Measurements from ENCODE around the gene SLC2A5.

SLC2A5 gene

DNA sequence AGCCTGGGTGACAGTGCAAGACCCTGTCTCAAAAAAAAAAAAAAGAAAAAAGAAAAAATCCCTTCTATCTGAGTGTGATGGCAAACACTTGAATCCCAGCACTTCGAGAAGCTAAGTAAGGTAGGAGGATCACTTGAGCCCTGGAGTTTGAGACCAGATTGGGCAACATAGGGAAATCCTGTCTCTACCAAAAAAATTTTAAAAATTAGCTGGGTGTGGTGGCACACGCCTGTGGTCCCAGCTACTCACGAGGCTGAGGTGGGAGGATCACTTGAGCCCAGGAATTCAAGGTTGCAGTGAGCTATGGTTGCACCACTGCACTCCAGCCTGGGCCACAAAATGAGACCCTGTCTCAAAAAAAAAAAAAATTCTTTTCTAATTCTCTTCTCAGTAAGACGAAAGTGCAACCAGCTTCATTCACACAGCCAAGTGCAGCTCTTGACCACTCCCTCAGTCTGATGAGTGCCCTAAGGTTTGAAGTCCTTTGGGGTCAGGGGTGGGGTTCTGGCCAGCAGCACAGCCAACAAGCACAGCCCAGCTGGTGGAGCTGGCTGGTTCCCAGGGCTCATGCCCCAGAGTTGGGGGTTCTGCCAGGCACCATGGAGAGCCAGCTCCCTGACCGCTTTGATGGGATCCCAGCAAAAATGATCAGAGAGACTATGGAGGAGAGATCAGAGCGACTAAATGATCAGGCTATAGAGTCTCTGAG lies 8.0 kb downstream of the SLC2A5 start:
- no peak for DNase-seq (ENCODE audit: low spot score)

DNA sequence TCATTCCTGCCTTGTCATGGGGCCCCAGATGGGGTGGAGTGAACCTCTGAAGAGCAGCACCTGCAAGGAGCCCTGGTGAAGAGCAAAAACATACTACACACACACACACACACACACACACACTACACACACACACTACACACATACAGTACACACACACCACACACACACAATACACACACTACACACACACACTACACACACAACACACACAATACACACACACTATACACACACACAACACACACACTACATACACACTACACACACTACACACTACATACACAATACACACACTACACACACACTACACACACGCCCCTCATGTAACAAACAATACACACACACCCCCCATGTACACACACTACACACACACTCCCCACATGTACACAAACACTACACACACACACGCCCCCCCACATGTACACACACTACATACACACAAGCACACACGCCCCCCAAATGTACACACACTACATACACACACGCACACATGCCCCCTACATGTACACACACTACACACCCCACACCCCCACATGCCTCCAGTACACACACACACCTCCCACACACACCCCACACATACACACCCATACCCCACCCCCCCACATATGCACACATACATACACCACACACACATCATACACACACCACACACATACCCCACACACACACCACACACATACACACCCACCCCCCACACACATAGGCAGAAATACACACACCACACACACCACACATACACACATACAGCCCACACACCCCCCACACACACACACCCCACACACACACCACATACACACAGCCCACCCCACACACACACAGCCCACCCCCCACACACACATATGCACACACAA lies 9.3 kb downstream of the SLC2A5 start:
- DNase-seq (ENCODE audit: low spot score) = no peak

DNA sequence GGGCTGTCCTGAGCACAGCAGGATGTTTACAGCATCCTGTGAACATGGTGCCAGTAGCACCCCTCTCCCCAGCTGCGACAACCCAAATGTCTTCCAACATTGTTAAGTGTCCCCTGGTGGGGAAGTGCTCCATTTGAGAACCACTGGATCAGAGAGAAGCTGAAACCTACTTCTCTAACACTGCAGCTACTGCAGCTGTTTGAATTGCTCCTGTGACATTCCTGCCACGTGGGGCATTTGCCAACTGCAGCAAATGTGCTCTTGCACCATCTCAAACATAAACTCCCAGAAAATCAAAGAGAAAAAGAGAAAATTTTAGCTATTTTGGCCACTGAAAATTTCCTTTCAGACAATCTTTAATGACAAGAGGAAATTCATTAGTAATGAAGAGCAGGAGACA lies 11.0 kb downstream of the SLC2A5 start:
- no peak for DNase-seq (ENCODE audit: low spot score)

DNA sequence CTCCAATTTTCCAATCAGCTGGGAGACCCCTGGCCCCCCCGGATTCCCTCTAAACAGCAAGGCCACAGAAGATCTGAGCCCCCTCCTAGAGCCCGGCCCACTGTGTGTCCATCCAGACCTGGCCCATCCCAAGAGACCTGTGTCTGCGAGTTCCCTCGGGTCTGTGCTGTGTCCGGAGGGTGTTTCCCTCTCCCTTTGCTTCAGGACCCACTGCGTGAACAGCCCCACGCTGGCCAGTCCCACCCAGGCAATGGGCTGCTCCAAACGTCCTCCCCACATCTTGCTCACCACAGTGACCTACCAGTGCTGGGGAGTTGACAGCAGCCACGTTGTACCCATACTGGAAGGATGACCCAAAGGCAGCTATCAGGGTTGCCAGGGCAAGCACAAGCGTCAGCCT lies 11.6 kb downstream of the SLC2A5 start:
- no peak for DNase-seq (ENCODE audit: low spot score)

DNA sequence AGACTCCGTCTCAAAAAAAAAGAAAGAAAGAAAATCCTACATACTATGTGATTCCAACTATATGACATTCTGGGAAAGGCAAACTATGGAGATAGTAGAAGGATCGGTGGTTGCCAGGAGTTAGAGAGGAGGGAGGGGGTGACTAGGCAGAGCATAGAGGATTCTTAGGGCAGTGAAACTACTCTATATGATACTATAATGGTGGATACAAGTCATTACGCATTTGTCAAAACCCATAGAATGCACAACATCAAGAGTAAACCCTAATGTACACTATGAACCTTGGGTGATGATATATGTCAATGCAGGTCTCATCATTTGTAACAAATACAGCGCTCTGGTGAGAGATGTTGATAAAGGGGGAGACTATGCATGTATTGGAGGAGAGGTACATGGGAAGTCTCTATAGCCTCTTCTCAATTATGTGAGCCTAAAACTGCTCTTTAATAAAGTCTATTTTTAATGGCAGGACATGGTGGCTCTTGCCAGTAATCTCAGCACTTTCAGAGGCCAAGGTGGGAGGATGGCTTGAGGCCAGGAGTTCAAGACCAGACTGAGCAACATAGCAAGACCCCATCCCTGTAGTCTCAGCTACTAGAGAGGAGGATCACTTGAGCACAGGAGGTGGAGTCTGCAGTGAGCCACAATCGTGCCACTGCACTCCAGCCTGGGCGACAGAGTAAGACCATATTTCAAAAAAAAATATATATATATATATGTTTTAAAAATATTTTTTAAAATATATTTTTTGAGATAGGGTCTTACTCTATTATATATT lies 17.0 kb downstream of the SLC2A5 start:
- DNase-seq (ENCODE audit: low spot score) = no peak

DNA sequence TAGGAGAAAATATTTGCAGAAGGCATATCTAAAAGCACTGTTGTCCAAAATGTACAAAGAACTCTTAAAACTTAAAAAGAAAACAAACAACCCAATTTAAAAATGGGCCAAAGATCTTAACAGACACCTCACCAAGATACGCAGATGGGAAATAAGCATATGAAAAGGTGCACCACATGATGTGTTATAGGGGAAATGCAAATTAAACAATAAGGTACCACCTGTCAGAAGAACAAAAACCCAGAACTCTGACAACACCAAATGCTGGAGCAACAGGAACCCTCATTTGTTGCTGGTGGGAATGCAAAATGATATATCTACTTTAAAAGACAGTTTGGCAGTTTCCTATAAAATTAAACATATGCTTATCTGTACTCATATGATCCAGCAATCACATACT lies 18.1 kb downstream of the SLC2A5 start:
- DNase-seq (ENCODE audit: low spot score) = no peak

DNA sequence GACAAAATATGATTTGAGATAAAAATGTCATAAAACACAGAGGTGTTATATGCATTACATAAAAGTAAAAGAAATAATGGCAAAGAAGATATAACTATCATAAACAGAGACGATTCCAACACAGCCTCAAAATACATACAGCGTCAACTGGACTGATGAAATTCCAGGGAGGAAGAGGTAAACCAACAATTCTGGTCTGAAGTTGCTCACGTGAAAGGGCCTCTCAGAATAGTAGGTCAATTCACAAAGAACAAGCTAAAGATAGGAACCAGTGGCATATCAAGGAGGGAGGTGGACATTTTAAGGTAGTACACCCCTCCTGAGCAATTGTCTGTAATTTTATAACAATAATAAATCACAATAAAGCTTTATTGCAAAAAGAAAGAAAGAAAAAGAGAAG lies 18.6 kb downstream of the SLC2A5 start:
- no peak for DNase-seq (ENCODE audit: low spot score)

DNA sequence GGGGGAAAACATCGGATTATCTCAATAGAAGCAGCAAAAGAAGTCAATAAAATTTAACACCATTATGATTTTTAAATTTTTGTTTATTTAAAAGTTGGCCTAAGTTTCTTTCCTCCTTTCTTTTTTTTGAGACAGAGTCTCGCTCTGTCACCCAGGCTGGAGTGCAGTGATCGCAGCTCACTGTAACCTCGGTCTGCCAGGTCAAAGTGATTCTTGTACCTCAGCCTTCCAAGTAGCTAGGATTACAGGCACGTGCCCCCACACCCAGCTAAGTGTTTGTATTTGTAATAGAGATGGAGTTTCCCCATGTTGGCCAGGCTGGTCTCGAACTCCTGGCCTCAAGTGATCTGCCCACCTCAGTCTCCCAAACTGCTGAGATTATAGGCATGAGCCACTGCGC lies 20.9 kb downstream of the SLC2A5 start:
- DNase-seq (ENCODE audit: low spot score) = no peak

DNA sequence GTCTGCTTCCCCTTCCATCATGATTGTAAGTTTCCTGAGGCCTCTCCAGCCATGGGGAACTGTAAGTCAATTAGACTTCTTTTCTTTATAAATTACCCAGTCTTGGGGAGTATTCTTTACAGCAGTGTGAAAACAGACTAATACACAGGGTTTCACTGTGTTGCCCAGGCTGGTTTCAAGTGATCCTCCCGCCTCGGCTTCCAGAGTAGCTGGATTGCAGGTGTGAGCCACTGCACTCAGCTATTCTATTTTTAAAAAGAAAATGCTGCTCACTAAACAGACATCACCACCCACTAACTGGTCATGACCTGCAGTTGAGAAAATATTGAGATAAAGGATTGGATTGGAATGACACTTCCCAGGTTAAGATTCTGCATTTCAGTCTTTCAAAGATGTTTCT lies 22.4 kb downstream of the SLC2A5 start:
- DNase-seq (ENCODE audit: low spot score) = no peak

DNA sequence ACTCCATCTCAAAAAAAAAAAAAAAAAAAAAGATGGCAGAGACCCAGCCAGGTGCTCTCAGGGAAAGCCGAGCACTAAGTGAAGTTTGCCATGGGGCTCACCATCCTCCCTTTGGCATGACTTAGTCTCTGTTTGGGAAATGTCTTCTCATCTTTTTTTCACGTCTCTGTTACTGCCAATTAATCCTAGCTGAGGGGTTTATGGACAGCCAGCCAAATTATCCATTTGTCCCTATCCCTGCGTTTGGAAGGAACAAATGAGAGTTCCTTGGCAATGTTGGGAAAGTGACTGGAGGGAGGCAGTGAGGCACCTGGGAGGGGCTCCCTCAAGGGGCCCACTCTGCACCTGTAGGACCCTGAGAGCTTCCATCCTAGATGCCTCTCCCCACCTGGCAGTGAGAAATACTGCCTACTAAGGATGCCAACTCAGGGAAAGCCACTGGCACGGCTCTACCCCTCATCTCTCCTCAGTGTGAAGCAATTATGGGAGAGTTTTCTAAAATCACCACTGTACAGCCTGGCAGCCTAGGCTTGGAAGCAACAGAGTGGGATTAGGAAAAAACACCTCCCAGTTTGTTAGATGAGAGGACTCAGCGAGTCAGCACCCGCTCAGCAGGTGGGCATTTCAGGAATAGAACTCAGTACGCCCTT lies 23.4 kb downstream of the SLC2A5 start:
- no peak for DNase-seq (ENCODE audit: low spot score)

DNA sequence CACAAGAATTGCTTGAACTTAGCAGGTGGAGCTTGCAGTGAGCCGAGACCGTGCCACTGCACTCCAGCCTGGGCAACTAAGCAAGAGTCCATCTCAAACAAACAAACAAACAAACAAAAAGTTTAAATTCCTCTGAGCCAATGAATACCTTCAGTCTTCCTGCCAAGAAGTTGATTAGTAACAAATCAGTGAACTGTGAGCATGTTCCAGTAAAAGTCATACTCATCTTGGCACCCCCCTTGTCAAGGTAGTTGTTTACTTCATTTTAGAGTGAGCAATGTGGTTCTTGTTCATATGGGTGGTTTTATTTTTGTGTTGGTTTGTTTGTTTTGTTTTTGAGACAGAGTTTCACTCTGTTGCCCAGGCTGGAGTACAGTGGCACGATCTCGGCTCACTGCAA lies 25.2 kb downstream of the SLC2A5 start:
- no peak for DNase-seq (ENCODE audit: low spot score)

DNA sequence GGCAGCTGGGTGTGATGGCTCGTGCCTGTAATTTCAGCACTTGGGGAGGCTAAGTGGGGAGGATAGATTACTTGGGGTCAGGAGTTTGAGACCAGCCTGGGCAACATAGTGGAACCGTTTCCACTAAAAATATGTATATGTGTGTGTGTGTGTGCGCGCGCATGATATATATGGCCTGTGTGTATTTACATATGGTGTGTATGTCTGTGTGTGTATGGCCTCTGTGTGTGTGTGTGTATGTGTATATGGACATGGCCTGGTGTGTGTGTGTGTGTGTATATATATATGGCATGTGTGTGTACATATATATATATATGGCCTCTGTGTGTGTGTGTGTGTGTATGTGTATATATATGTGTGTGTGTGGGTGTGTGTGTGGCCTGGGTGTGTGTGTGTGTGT lies 27.2 kb downstream of the SLC2A5 start:
- no peak for DNase-seq (ENCODE audit: low spot score)

DNA sequence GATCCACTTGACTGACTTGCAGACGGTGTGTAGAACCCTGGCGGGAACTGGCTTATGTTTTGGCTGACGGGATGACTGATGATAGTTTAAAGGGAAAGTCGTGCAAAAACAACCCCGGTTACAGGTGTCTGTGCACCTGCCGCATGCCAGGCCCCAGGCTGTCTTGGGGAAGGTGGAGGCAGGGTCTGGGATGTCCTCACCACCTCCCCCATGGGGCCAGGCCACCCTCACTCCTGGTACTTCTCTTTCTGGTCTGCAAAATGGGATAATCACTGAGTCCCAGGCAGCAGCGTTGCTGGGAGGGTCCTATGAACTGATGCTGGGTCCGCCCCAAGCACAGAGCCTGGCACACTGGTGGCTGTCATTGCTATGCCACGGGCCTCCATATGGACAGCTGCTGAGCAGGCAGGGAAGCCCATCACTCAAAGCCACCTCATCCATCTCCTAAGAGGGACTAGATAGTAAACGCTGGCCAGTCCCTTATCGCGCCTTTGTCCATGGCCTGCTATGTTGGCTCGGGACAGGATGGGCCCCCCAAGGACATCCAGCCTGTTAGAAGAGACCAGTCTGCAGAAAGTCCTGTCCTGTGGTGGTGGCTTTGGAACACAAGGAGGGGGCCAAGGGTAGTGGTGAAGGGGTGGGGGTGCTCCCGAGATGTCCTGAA lies 28.2 kb downstream of the SLC2A5 start:
- DNase-seq (ENCODE audit: low spot score) = no peak

DNA sequence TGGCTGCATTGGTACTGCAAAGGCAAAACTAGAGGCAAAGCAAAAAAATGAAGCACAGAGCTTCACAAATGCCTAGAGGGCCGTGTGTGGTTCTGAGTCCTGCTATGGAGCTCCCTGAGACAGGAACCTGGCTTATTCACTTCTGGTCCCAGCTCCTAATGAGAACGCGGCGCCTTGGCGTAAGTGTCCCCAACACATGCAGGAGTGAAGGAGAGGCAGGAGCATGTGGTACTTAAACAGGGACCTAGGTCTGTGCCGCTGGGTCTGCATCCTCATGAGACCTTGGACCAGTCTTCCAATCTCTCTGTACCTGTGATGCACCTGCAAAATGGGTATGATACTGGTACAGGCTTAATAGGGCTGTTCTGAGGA lies 28.8 kb downstream of the SLC2A5 start:
- no peak for DNase-seq (ENCODE audit: low spot score)

DNA sequence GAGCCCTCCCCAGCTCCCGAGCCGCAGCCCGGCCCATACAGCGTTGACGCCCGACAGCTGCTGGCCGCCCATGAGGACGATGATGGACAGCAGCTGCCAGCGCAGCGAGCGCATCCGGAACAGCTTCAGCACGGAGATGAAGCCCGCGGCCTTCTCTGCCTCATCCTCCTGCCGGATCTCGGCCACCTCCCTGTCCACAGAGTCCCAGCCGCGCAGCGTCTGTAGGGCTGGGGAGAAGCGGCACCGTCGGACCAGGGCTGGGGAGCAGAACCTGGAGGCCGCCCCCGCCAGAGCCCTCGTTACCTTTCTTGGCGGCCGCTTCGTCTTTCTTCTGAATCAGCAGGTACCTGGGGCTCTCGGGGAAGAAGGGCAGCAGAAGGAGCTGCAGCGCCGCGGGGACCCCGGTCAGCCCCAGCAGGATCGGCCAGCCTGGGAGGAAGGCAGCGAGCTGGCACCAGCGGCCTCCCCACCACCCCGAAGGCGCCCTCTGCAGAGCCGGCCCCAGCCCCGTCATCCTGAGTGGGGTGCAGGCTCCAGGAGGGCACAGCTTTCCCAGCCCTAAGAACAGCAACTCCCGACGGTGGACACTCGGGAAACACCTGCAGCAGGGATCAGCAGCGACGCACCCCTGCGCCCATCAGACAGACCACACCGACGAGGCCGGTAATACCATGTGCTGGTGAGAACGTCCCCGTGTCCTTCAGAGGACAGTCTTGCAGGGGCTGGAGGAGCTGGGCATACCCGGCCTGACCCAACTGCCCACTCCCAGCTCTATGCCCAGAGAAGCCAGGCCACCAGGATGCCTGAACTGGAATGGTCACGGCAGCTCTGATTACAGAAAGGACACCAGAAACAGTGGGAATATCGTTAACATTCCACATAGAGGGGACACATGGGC lies 29.4 kb downstream of the SLC2A5 start:
- DNase-seq (ENCODE audit: low spot score) = no peak

DNA sequence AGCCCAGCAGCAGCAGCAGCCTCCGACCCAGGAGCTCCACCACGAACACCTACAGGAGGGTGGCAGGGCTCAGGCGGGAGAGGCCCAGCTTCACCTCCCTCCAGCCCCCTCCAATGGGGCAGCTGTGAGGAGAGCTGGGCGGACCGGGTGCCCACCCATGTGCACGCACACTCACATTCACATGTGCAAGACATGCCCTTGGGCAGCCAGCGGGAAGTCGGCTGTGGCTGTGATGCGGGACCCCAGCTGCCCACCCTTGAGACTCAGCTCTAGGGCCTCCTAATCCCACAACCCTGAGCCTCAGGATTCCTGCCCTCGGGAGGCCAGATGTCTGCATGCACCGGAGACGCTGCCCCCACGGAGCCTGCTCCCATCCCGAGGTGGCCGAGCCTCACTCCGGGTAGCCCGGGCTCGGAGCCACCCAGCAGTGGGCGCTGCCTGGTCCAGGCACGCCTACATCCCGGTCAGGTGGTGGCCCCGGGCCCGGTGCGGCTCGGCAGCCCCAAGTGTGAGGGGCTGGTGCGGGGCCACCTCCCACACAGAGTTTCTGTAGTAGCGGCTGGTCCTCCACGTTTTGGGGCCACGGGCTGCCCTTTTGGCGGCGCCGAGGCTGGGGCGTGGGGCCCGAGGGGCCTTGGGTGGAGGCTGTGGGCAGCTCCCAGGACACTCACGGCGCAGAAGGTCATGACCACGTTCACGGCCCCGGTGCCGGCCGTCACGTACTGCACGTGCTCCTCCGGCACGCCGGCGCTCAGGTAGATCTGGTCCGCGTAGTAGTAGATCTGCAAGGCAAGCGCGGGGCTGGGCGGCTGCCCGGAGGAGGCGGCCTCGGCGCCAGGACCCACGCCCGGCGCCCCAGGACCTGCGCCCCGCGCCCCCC lies 30.3 kb downstream of the SLC2A5 start:
- no peak for DNase-seq (ENCODE audit: low spot score)

DNA sequence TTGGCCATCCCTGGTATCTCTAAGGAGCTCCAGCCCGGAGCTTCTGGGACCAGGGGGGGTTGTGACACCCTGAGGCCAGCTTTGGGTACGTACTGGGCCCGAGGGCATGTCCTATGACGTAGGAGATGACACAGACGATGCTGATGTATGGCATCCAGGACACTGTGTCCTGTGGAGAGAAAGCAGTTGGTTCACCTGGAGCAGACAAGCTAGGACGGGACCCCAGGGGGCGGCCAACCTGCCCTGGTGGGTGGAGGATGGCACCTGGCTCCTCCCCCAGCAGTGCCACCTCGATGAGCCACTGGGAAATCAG lies 31.1 kb downstream of the SLC2A5 start:
- DNase-seq (ENCODE audit: low spot score) = no peak

DNA sequence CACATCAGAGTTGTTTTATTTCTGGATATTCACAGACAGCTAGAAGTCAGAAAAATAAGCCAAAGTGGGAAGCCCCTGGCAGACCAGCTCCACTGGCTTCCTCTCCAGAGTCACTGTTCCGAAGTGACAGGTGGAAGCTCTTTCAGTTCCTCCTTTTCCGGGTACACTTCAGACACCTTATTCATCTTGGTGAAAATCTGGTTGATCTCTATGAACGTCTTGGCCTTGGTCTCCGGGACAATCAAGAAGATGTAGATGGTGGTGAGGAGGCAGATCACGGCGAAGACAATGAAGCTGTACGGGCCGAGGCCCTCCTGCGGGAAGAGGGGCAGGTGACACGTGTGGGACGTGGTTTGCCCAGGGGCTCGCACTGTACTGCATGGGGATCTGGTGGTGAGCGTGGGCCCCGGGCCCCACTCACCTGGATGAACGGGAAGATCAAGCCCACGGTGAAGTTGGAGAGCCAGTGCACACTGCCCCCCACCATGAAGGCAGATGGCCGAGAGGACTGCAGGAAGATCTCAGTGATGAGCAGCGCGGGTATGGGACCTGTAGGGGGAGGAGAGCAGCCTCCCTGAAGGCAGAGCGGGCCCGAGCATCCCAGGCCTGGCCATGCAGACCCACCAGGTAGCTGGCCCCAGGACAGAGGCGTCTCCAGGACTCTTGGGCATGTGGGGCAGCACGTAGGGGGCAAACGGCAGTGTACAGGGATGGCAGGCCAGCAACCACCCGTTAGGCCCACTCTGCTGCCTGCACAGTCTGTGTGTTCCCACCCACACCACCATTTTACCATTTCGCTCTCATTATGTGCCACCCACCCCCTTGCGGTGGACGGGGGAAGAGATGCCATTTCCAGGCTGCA lies 31.7 kb downstream of the SLC2A5 start:
- DNase-seq (ENCODE audit: low spot score) = no peak

DNA sequence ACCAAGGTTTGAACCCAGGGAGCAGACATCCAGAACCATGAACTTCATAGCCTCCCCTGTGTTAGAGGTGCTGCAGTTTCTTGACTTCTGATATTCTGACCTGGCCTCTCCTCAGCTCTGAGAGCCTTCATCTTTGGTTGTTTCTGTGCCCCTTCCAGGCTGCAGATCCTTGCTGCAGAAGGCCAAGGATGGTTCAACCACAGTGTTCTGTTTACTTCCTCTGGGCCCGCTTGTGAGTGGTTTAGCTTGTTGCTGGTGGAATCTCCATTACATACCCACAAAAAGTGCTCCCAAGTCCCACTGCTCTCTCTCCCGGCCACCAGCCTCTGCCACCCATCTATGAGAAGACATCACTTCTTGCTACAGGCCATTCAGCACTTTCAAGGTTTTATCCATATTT lies 34.2 kb downstream of the SLC2A5 start:
- DNase-seq (ENCODE audit: low spot score) = no peak
